HG02885 (cell line): ENCODE data around the gene RUNDC1.
A peak's percentile ranks its signal among the peaks of the same experiment; 100 is the strongest.

ENCODE experiments used
- ATAC-seq: cut with Tn5 transposase; IDR thresholded peaks from one replicate; pipeline ENCODE4 v1.9.1; 2021; ENCODE audit warnings: mild to moderate bottlenecking; ENCODE audit not compliant: unreplicated experiment, poor library complexity

Gene RUNDC1

DNA sequence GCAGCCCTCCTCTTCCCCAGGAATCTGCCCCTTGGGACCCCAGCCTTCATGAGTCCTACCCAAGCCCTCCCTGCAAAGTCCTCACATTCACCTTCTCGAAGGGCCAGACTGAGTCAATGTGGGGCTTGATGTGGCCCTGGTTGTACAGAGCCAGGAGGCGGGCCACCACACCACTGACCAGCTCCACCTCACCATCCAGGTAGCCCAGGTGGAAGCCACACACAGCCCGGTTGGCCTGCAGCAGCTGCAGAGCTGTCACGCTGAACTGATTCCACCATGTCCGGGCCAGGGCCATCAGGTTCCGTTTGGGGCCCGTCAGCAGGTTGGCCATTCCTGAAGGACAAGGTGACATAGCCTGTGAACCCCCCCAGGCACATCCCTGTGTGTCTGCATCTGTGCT lies 35.9 kb downstream of the RUNDC1 start:
- no peak for ATAC-seq

DNA sequence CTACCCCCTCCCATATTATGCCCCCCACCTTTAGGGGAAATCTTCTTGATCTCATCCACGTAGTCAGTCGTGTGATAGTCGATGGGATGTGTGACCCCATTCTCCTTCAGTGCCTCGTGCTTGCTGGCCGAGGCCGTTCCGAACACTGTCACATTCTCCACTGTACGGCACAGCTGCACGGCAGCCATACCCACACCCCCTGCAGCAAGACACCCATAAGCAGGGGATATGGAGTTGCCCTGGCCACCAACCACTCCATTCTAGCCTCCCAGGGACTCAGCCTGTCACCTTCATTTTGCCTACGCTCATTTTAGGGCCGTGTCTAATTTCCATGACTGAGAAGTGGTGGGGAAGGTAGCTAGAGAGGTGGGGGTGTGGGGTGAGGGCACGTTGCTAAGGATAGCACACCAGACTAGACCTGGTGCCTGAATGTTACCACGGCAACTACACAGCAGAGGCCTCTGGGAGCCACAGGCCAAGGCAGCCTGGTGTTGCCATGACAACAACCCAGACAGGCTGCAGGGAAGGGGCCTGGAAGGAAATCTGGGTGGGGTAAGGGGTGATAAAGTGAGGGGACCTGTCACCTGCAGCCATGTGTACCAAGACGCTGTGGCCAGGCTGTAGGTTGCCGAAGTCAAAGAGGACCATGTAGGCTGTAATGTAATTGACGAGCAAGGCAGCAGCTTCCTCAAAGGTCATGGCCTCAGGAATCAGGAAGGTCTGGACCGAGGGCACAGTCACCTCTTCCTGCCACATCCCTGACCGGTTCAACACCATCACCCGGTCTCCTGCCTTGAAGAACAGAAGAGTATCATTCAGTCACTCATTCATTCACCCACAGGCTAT lies 37.9 kb downstream of the RUNDC1 start:
- no peak for ATAC-seq

DNA sequence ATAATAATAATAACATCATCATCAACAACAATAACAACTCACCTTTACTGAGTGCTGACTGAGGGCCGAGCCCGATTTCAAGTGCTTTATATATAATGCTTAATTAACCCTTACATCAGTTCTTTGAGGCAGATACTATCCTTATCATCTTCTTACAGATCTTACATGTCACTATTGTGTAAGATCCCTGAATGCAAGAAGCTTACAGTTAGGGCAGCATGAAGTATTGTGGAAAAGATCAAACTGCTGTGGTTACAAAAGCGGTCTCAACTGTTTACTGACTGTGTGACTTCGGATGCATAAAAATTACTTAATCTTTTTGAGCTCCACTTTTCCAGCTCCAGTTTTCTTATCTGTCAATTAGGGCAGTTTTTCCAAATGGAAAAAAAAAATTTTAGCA lies 38.6 kb downstream of the RUNDC1 start:
- no peak for ATAC-seq

DNA sequence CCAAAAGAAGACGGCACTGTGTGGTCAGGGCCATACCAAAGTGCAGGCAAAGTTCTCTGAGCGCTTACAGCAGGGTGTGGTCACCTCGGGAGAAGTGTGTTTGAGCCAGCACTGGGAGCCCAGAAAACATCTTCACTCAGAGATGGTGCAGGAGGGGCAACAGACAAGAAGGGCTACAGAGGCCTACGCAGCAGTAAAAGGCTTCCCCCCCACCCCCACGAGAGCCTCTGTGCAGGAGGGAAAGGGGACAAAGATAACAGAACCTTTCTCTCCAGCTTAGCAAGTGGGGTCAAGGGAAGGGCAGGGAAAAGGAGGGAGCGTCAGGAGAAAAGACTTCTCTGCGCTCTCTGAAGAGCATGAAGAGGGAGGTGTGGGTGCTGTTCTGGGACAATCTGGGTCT lies 39.1 kb downstream of the RUNDC1 start:
- ATAC-seq: no peak

DNA sequence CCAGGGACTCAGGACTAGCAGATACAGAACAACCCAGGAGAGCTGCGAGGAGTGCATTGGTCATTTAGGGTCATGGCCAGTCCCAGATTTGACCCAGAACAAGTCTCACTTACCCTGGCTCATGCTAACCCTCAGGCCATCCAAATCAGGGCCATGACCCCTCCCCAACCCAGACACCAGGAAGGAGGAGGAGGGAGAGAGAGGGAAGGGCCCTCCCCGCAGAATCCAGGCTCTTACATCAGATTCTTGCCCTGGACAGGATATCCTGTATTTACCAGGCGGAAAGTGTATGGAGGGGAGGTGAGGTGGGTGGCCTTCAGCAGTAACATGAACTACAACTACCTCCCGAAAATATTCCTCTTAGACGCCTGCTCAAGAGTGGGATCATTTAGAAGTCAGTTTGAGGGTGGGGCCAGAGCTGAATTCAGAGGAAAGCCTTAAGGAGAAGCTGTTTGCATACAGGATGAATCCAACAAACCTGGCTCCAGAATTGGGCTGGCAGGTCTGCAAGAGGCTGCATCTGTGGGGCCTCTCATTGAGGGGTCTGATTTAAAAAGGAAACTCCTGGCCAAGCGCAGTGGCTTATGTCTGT lies 39.8 kb downstream of the RUNDC1 start:
- no peak for ATAC-seq

GRCh38 chr17:43020789-43021740 lies 40.7 kb downstream of the RUNDC1 start:
- no peak for ATAC-seq

- ATAC-seq: peak; percentile 43
Observed at GRCh38 chr17:43021741-43022512, 41.6 kb downstream of the RUNDC1 start, which contains the start of gene VAT1. Gene VAT1 (minus strand): TSS chr17:43022385. CDS start chr17:43022322, 63 bp downstream.

DNA sequence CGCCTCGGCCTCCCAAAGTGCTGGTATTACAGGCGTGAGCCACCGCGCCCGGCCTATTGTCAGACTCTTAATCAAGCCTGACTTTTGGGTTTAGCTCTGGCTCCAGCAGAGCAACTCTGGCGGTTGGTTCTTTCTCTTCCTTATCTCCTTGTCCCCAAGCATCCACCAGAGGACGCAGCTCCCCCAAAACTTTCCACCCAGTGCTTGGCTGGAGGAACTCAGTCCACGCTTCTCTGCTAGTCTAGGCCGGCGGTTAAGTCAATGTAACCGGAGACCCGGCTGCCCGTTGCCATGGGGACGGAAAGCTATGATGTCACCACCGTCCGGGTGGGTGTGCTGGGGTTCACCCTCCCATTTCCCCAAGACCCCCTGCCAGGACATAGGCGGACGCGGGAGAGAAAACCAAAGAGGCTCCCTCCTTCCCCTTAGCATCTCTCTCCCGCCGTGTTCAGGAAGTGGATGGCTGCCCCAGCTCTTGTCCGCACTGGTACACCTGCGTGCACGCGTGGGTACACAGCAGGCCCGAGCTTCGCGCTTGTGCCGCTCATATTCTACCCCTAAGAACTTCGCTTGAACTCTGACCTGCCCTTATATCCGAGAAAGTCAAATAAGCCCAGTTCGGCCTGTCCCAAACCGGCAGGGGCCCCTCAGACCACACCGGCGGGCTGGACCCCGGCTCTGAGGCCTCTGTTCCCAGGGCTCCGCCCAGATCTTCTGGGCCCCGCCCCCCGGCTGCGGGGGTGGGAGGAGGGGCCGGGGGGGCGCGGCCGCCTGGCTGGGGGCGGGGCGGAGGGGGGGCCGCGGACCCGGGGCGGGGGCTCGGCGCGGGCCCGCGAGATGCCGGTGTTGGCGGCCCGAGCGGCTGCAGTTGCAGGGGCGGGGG lies 44.3 kb downstream of the RUNDC1 start, which contains the start of gene RND2:
TSS of gene RND2 (plus strand) at position 825 of the 883 bp plus-strand sequence. CDS start 117 bp downstream, outside the sequence.
- ATAC-seq: peak; percentile 38

DNA sequence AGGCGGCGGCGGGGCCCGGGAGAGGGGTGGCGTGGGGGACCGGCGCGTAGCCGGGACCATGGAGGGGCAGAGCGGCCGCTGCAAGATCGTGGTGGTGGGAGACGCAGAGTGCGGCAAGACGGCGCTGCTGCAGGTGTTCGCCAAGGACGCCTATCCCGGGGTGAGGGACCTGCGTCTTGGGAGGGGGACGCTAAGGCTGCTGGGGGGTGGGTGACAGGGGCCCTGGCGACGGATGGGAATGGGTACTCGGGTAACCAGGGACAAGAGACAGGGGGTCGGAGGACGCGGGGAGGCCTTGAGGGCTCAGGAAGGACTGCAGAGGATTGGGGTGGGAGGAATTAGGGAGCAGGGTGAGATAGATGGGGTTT lies 44.9 kb downstream of the RUNDC1 start:
- no peak for ATAC-seq

DNA sequence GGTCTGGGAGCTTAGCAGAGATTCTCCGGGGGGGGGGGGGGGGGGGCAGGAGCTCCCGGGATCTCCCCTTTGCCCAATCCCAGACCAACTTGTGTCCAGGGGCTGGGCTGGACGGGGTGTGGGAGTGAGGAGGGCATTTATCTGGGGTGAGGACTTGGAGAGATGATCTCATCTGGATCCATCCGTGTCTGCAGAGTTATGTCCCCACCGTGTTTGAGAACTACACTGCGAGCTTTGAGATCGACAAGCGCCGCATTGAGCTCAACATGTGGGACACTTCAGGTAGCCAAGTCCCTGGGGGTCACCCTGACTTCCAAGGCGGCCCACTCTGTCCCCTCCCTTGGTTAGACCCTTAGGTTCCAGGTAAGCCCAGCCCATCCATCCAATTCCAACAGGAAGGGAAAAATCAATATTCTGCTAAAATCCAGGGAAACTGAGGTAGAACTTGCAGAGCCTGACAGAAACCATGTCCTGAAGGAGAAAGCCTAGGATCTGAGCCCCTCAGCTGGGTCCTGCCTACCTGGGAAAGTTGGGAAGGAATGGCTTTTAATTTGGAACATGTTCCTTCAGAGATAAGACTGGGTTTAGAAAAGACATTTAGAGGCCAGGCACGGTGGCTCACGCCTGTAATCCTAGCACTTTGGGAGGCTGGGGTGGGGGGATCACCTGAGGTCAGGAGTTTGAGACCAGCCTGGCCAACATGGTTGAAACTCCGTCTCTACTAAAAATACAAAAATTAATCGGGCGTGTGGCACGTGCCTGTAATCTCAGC lies 45.6 kb downstream of the RUNDC1 start:
- no peak for ATAC-seq

DNA sequence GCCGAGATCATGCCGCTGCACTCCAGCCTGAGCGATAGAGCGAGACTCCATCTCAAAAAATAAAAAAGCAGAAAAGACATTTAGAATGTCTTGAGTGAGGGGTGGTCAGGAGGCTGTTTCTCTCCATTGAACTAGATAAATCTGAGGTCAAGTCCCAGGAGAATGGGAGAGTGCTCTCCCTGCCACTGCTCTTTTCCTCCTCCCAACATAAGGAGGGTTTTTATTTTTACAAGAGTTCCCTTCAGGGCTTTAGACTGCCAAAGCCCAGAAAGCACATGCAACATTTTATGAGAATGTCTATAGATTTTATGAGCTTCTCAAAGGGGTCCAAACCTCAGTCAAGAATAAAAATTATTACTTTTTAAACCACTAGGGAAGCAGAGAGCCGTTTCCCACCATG lies 46.2 kb downstream of the RUNDC1 start:
- ATAC-seq: no peak

DNA sequence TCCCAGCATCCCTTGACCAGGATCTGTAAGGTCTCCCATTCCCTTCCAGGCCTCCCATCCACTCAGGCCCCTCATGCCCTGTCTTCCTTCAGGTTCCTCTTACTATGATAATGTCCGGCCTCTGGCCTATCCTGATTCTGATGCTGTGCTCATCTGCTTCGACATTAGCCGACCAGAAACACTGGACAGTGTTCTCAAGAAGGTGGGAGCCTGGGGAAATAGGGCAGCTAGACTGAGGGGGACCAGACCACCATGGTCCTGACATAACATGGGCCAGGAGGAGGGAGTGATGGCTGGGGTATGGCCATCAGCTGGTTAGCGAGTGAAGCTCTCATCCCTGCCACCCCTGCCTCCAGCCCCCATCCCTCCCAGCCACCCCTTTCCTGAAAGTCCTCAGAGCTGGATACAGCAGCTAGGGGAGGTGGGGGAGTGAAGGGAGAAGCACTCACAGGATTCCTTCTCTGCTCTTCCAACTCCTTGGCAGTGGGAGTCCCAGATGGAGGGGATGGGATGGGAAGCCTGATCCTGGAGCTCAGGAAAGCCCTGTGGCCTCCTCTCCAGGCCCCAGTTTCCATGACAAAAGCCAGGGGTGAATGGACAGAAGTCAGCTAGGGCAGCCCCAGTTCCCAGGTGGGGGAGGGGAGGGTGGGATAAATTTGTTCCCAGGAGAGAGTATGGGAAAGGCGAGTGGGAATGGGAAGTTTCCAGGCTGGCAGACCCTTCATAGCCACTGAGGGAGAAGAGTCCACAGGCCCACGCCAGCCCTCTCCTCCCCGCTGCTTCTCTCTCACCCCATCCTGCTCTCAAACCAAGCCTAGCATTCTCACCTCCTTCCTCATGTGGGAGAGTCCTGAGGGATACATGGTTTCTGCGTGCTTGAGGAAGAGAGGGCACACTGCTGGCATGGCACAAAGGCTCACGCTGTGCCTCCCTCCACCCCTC lies 47.0 kb downstream of the RUNDC1 start:
- ATAC-seq: no peak

DNA sequence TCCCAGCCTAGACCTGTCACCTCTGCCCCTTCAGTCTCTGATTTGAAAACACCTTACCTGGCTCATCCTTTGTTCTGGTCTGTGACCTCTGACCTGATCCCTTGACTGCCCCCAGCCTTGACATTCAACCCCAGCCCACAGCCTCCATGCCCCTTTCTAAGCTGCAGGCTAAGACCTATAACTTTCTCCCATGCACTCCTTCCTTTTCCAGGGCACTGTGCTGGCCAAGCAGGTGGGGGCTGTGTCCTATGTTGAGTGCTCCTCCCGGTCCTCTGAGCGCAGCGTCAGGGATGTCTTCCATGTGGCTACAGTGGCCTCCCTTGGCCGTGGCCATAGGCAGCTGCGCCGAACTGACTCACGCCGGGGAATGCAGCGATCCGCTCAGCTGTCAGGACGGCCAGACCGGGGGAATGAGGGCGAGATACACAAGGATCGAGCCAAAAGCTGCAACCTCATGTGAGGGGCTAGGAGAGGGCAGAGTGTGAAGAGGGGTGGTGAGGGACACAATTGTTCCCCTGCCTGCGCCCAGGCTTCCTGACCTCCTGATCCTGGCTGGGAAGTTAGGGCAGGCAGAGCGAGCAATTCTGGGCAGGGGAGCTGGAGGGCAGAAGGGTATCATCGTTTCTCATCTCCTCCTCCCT lies 48.0 kb downstream of the RUNDC1 start:
- ATAC-seq: no peak

- ATAC-seq: no peak
Observed at GRCh38 chr17:43030137-43030767, 49.9 kb downstream of the RUNDC1 start.

- no peak for ATAC-seq
Observed at GRCh38 chr17:43031666-43032065, 51.3 kb downstream of the RUNDC1 start.
